Karpas-422 (cell line): Measurements from ENCODE around the gene EXO1. TPM values are rescaled to one million over a fixed set of nuclear protein-coding genes. Genes with fewer than 3 reads are reported as not detected.
"Not testable (repeated sequence)": the region's sequence is repeated elsewhere in the genome, so short reads cannot be mapped to it uniquely, and the experiment has no call there.

Experiments used
- DNase-seq: peaks from one replicate; pipeline ENCODE4 v3.0.0-alpha.2; 2015
- H2AFZ ChIP-seq: fragments of 200-600 bp; sonication (generic); 2 replicates; pipeline ENCODE4 v1.6.1; 2014; ENCODE audit warnings: antibody characterized with exemption, low read length, mixed read lengths
- H3K27ac ChIP-seq: fragments of 200-600 bp; sonication (generic); 2 replicates; pipeline ENCODE4 v1.5.1; 2014; ENCODE audit warnings: mild to moderate bottlenecking, low read length, moderate library complexity
- H3K27me3 ChIP-seq: fragments of 200-600 bp; sonication (generic); 2 replicates; pipeline ENCODE4 v1.6.1; 2014; ENCODE audit warnings: low read length, mixed read lengths
- H3K36me3 ChIP-seq: fragments of 200-600 bp; sonication (generic); 2 replicates; pipeline ENCODE4 v1.6.1; 2014; ENCODE audit warnings: low read length, mixed read lengths; ENCODE audit not compliant: insufficient read depth
- H3K4me1 ChIP-seq: fragments of 200-600 bp; sonication (generic); 2 replicates; pipeline ENCODE4 v1.6.1; 2014; ENCODE audit warnings: mild to moderate bottlenecking, low read length, mixed read lengths
- H3K4me2 ChIP-seq: fragments of 200-600 bp; sonication (generic); 2 replicates; pipeline ENCODE4 v1.6.1; 2014; ENCODE audit warnings: low read length, low read depth, mild to moderate bottlenecking; ENCODE audit not compliant: poor library complexity, severe bottlenecking
- H3K4me3 ChIP-seq: fragments of 200-600 bp; sonication (generic); 2 replicates; pipeline ENCODE4 v1.5.1; 2014; ENCODE audit warnings: mild to moderate bottlenecking, antibody characterized with exemption, low read length, mixed read lengths
- H3K79me2 ChIP-seq: fragments of 200-600 bp; sonication (generic); 2 replicates; pipeline ENCODE4 v1.6.1; 2014; ENCODE audit warnings: mild to moderate bottlenecking, low read length, mixed read lengths
- H3K9ac ChIP-seq: fragments of 200-600 bp; sonication (generic); 2 replicates; pipeline ENCODE4 v1.6.0; 2014; ENCODE audit warnings: low read length
- H3K9me2 ChIP-seq: fragments of 200-600 bp; sonication (generic), shearing (Covaris generic); replicated peaks from 2 replicates; pipeline ENCODE4 v1.6.0; 2014; ENCODE audit warnings: mild to moderate bottlenecking, low read length, moderate library complexity; ENCODE audit not compliant: insufficient read depth
- H3K9me3 ChIP-seq: fragments of 300-700, 200-600 bp; sonication (generic); 2 replicates; pipeline ENCODE4 v1.6.1; 2014; ENCODE audit warnings: low read length, mixed read lengths
- H4K20me1 ChIP-seq: fragments of 200-600 bp; sonication (generic); 2 replicates; pipeline ENCODE4 v1.6.1; 2014; ENCODE audit warnings: mild to moderate bottlenecking, antibody characterized with exemption, low read length, low read depth; ENCODE audit not compliant: insufficient read depth
- total RNA-seq: library from RNA; depleted of rRNA; stranded (reverse); fragments of >200 nt; shearing (Covaris generic); gene quantifications from 2 replicates; pipeline ENCODE4 v1.2.3, GENCODE V29; 2014; ENCODE audit warnings: low replicate concordance

Gene EXO1
- total RNA-seq, 1 experiment from 2014 or later, result 14.2 TPM

- H3K9me3 ChIP-seq, result no peaks in the 10 kb centered on the region
- peaks cover 28% of the 10 kb centered on the region for H3K4me1 ChIP-seq
- no peaks in the 10 kb centered on the region for H3K27me3 ChIP-seq
- H3K4me2 ChIP-seq, result peak overlapping the region; percentile 90
- peak overlapping the region; percentile 83 for H3K4me3 ChIP-seq
- peak overlapping the region; percentile 91 for H2AFZ ChIP-seq
- no peak for DNase-seq
- H4K20me1 ChIP-seq, result no peaks in the 10 kb centered on the region
- peak overlapping the region; percentile 79 for H3K9ac ChIP-seq
- H3K27ac ChIP-seq, result peak overlapping the region; percentile 87
- no peaks in the 10 kb centered on the region for H3K9me2 ChIP-seq
- peaks cover 15% of the 10 kb centered on the region; the same call in 1 of the 2 replicates for H3K36me3 ChIP-seq
- H3K79me2 ChIP-seq, result peaks cover 37% of the 10 kb centered on the region
Observed at GRCh38 chr1:241847540-241847795, 536 bp upstream of the EXO1 start.

GRCh38 chr1:241848686-241849344 lies 811 bp downstream of the EXO1 start:
- Histone ChIP-seq H3K27me3 (no peaks in the 10 kb centered on the region), H4K20me1 (no peaks in the 10 kb centered on the region), H3K36me3 (peaks cover 25% of the 10 kb centered on the region; the same call in 1 of the 2 replicates), H3K9ac (peak overlapping the region; percentile 79), H3K4me2 (peak overlapping the region; percentile 90), H3K27ac (peak overlapping the region; percentile 87), H3K4me1 (peaks cover 23% of the 10 kb centered on the region), H3K9me3 (no peaks in the 10 kb centered on the region), H2AFZ (peak overlapping the region; percentile 91), H3K79me2 (peaks cover 37% of the 10 kb centered on the region), H3K9me2 (no peaks in the 10 kb centered on the region), H3K4me3 (peak overlapping the region; percentile 83)
- DNase-seq, result peak; percentile 54

GRCh38 chr1:241849345-241849695 lies 1.3 kb downstream of the EXO1 start:
- Histone ChIP-seq H3K27me3 (no peaks in the 10 kb centered on the region), H3K4me1 (peaks cover 23% of the 10 kb centered on the region), H3K4me3 (peak overlapping the region; percentile 83), H3K9me3 (no peaks in the 10 kb centered on the region), H3K9me2 (no peaks in the 10 kb centered on the region), H3K9ac (peak overlapping the region; percentile 79), H3K36me3 (peaks cover 26% of the 10 kb centered on the region; the same call in 1 of the 2 replicates), H3K79me2 (peaks cover 37% of the 10 kb centered on the region), H2AFZ (no peak overlapping the region; the same call in 1 of the 2 replicates), H4K20me1 (no peaks in the 10 kb centered on the region), H3K27ac (peak overlapping the region; percentile 87), H3K4me2 (peak overlapping the region; percentile 90)
- peak; percentile 63 for DNase-seq

GRCh38 chr1:241855545-241856140 lies 7.6 kb downstream of the EXO1 start:
- H3K36me3 ChIP-seq, result peaks cover 51% of the 10 kb centered on the region; the same call in 1 of the 2 replicates

GRCh38 chr1:241857131-241857530 lies 9.1 kb downstream of the EXO1 start:
- Histone ChIP-seq H3K4me1 (no peaks in the 10 kb centered on the region), H4K20me1 (no peaks in the 10 kb centered on the region), H3K79me2 (peaks cover 3% of the 10 kb centered on the region; the same call in 1 of the 2 replicates), H3K9me3 (no peaks in the 10 kb centered on the region), H3K9me2 (no peaks in the 10 kb centered on the region), H3K27ac (no peak overlapping the region), H3K36me3 (peaks cover 53% of the 10 kb centered on the region; the same call in 1 of the 2 replicates), H3K27me3 (no peaks in the 10 kb centered on the region), H2AFZ (no peak overlapping the region), H3K4me2 (no peak overlapping the region), H3K9ac (no peak overlapping the region), H3K4me3 (no peak overlapping the region)
- DNase-seq, result no peak

More at GRCh38 chr1:241855545-241856140, 7.6 kb downstream of the EXO1 start:
- H2AFZ ChIP-seq, H3K27ac ChIP-seq, H3K4me2 ChIP-seq, H3K9me3 ChIP-seq, H3K9me2 ChIP-seq, H3K27me3 ChIP-seq, H3K4me1 ChIP-seq, H4K20me1 ChIP-seq, H3K4me3 ChIP-seq, DNase-seq, H3K9ac ChIP-seq: not testable (repeated sequence)
- peaks cover 11% of the 10 kb centered on the region for H3K79me2 ChIP-seq

GRCh38 chr1:241860922-241861321 lies 12.9 kb downstream of the EXO1 start:
- no peaks in the 10 kb centered on the region for H3K9me3 ChIP-seq
- no peaks in the 10 kb centered on the region for H4K20me1 ChIP-seq
- no peaks in the 10 kb centered on the region for H3K9me2 ChIP-seq
- H3K9ac ChIP-seq, result no peak overlapping the region
- H3K4me2 ChIP-seq, result no peak overlapping the region
- H3K4me3 ChIP-seq, result no peak overlapping the region
- H3K4me1 ChIP-seq, result no peaks in the 10 kb centered on the region
- H2AFZ ChIP-seq, result no peak overlapping the region
- H3K27me3 ChIP-seq, result no peaks in the 10 kb centered on the region
- H3K79me2 ChIP-seq, result no peaks in the 10 kb centered on the region; the same call in none of the 2 replicates
- peaks cover 64% of the 10 kb centered on the region; the same call in 1 of the 2 replicates for H3K36me3 ChIP-seq
- H3K27ac ChIP-seq, result no peak overlapping the region
- no peak for DNase-seq

- H3K9me2 ChIP-seq, result no peaks in the 10 kb centered on the region
- H2AFZ ChIP-seq, result no peak overlapping the region
- DNase-seq, result no peak
- no peaks in the 10 kb centered on the region for H3K9me3 ChIP-seq
- H4K20me1 ChIP-seq, result no peaks in the 10 kb centered on the region
- peaks cover 43% of the 10 kb centered on the region; the same call in 1 of the 2 replicates for H3K36me3 ChIP-seq
- no peaks in the 10 kb centered on the region for H3K27me3 ChIP-seq
- no peak overlapping the region for H3K4me3 ChIP-seq
- H3K4me2 ChIP-seq, result no peak overlapping the region
- H3K27ac ChIP-seq, result no peak overlapping the region
- H3K4me1 ChIP-seq, result peaks cover 4% of the 10 kb centered on the region; the same call in 1 of the 2 replicates
- peaks cover 12% of the 10 kb centered on the region; the same call in 1 of the 2 replicates for H3K79me2 ChIP-seq
- no peak overlapping the region for H3K9ac ChIP-seq
Observed at GRCh38 chr1:241869022-241869421, 21.0 kb downstream of the EXO1 start.

- Histone ChIP-seq H3K36me3 (peaks cover 38% of the 10 kb centered on the region; the same call in 1 of the 2 replicates), H3K9ac (no peak overlapping the region), H4K20me1 (no peaks in the 10 kb centered on the region), H2AFZ (no peak overlapping the region), H3K9me2 (no peaks in the 10 kb centered on the region), H3K4me2 (no peak overlapping the region), H3K27ac (no peak overlapping the region), H3K4me1 (peaks cover 4% of the 10 kb centered on the region; the same call in 1 of the 2 replicates), H3K27me3 (no peaks in the 10 kb centered on the region), H3K9me3 (no peaks in the 10 kb centered on the region), H3K4me3 (no peak overlapping the region), H3K79me2 (peaks cover 15% of the 10 kb centered on the region; the same call in 1 of the 2 replicates)
- no peak for DNase-seq
Observed at GRCh38 chr1:241870336-241870735, 22.3 kb downstream of the EXO1 start.
